ENCODE results near the gene JADE1. TPM values are rescaled to one million over a fixed set of nuclear protein-coding genes. Genes with fewer than 3 reads are reported as not detected.
A peak's percentile ranks its signal among the peaks of the same experiment; 100 is the strongest.

Gene JADE1
- total and polyA plus RNA-seq, 2 of the 4 experiments (the other 2 are of a cell fraction) = 13.8 to 32.6 TPM

DNA sequence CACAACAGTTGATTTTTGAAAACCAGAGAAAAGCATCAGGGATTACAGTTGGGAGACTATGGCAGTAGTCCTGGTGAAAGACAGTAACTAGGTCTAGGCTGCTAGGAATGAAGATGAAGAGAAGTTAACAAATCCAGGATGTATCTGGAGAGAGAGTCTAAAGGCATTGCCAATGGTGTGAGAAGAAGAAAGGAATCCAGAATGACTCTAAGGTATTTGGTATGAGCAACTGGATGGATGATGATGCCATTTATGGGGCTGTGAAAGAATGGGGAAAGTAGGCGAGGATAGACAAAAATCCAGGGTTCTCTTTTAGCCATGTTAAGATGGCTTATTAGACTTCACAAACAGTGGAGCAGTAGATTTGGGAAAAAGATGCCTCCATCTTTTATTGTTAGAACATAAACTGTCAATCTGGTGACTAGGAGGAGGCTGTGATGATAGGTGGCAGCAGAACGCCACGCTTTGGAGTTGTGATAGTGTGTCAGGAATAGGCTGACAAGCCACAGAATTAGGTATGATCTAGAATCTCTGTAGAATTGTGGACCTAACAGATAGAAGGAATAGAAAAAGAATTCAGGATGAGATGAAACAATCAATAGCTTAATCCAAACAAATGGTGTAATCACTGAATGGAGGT, 27.3 kb upstream of the JADE1 start:
- Histone ChIP-seq H3K36me3 (ENCODE audit: control insufficient read depth, insufficient read depth, low read length) (no peaks in the 10 kb centered on the region), H3K79me1 (ENCODE audit: low read depth in 1 of 2, low read length in 2 of 2) (no peaks in the 10 kb centered on the region), H3K9ac (ENCODE audit: low read depth, low read length) (no peak overlapping the region), H2BK20ac (ENCODE audit: low read depth, low read length) (0 out of 2 replicates have a peak overlapping the region, but pooled peaks have one; percentile 20), H4K5ac (ENCODE audit: low read depth, low read length) (no peak overlapping the region), H3K4me1 (ENCODE audit: control insufficient read depth, insufficient read depth, low read length) (peaks cover 3% of the 10 kb centered on the region; the same call in 1 of the 2 replicates), H4K8ac (ENCODE audit: low read depth in 2 of 2, low read length in 2 of 2) (0 out of 4 replicates have a peak overlapping the region, but pooled peaks of 1 of the 2 experiments have one; percentile 35), H2AK5ac (ENCODE audit: low read depth, low read length) (no peak overlapping the region), H4K20me1 (ENCODE audit: insufficient read depth, low read length) (no peaks in the 10 kb centered on the region), H4K91ac (ENCODE audit: insufficient read depth, low read depth, low read length) (no peak overlapping the region), H2AFZ (replicated peaks; ENCODE audit: low read length, poor library complexity) (no peak overlapping the region), H3K27ac (ENCODE audit: insufficient read depth, low read length) (no peak overlapping the region), H2BK15ac (ENCODE audit: low read depth, low read length) (no peak overlapping the region), H3K14ac (replicated peaks; ENCODE audit: low read depth, low read length) (no peak overlapping the region), H2BK120ac (ENCODE audit: low read depth, low read length) (peak overlapping the region; percentile 6; the same call in 1 of the 2 replicates), H3K4ac (ENCODE audit: low read depth, low read length) (peak overlapping the region; percentile 26; the same call in 1 of the 2 replicates), H3K18ac (ENCODE audit: low read depth, low read length) (peak overlapping the region; percentile 17; the same call in 1 of the 2 replicates), H3K27me3 (ENCODE audit: control insufficient read depth, insufficient read depth, low read length) (no peaks in the 10 kb centered on the region), H2BK5ac (ENCODE audit: low read depth, low read length, poor library complexity, severe bottlenecking) (no peak overlapping the region), H3K56ac (ENCODE audit: extremely low read depth, insufficient read depth, low read length) (no peak overlapping the region), H3K4me2 (ENCODE audit: low read depth, low read length) (no peak overlapping the region), H2AK9ac (replicated peaks; ENCODE audit: low read depth, low read length, poor library complexity) (no peak overlapping the region), H3K9me1 (ENCODE audit: insufficient read depth, low read length) (no peaks in the 10 kb centered on the region), H3K4me3 (ENCODE audit: insufficient read depth, low read depth, low read length) (no peak overlapping the region), H3K23ac (ENCODE audit: low read depth, low read length) (no peak overlapping the region), H3K9me3 (ENCODE audit: control insufficient read depth, insufficient read depth, low read length) (no peaks in the 10 kb centered on the region)
- ChIA-PET POLR2A (ENCODE audit: unreplicated experiment) (no interaction called here), CTCF (no interaction called here)
- peak; percentile 37 for DNase-seq
- no CpG with 5 or more reads among the region's 3 CpGs for WGBS, 2 experiments (ENCODE audit: extremely low coverage in 2 of 2, insufficient read length in 1 of 2)
- dilution Hi-C loops (cut with HindIII; ENCODE audit: low sequenced_read_pairs, unreplicated experiment) = no loop called here
- TF ChIP-seq, protein P1, sequence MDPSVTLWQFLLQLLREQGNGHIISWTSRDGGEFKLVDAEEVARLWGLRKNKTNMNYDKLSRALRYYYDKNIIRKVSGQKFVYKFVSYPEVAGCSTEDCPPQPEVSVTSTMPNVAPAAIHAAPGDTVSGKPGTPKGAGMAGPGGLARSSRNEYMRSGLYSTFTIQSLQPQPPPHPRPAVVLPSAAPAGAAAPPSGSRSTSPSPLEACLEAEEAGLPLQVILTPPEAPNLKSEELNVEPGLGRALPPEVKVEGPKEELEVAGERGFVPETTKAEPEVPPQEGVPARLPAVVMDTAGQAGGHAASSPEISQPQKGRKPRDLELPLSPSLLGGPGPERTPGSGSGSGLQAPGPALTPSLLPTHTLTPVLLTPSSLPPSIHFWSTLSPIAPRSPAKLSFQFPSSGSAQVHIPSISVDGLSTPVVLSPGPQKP (IDR thresholded peaks at IDR 0.05; ENCODE audit: borderline replicate concordance, low read depth, low read length) = no peak
- TF ChIP-seq NFE2L2 (IDR thresholded peaks at IDR 0.05; ENCODE audit: low read depth, low read length) = no peak
- TF ChIP-seq CEBPB (IDR thresholded peaks at IDR 0.05; ENCODE audit: low read depth, low read length) = no peak
- no peak for TF ChIP-seq SMC3 (IDR thresholded peaks at IDR 0.05; ENCODE audit: low read depth, low read length)
- TF ChIP-seq RFX5 (IDR thresholded peaks at IDR 0.05; ENCODE audit: low read depth, low read length) = no peak
- TF ChIP-seq FOS (IDR thresholded peaks at IDR 0.05; ENCODE audit: low read depth, low read length) = no peak
- BruUV-seq (replicated peaks) = no TSS peak
- in situ Hi-C loops (cut with MboI; ENCODE audit: low sequenced_read_pairs) = no loop called here
- intact Hi-C loops (cut with micrococcal nuclease) = no loop called here
- ATAC-seq (ENCODE audit: low read depth) = peak; percentile 67
